ENCODE measurements around the gene IRF2BP2.

The IRF2BP2 gene

GRCh38 chr1:234610666-234611224, 767 bp upstream of the IRF2BP2 start (continued):
- TF ChIP-seq MZF1 (tag by site-specific recombination; IDR thresholded peaks at IDR 0.05; ENCODE audit: borderline replicate concordance) (no peak; the same call in 1 of the 2 replicates), ZNF366 (tag by site-specific recombination; conservative IDR thresholded peaks at IDR 0.05) (0 out of 2 replicates have a peak, but pooled peaks have one; percentile 4), GFI1B (tag by site-specific recombination; IDR thresholded peaks at IDR 0.05) (no peak), ZNF792 (tag by site-specific recombination; IDR thresholded peaks at IDR 0.05) (no peak), ZNF391 (tag by site-specific recombination; IDR thresholded peaks at IDR 0.05; ENCODE audit: borderline replicate concordance, low read depth) (no peak), SALL2 (tag by site-specific recombination; IDR thresholded peaks at IDR 0.05; ENCODE audit: borderline replicate concordance) (no peak), ZEB2 (tag by site-specific recombination; IDR thresholded peaks at IDR 0.05) (peak; percentile 9; the same call in 1 of the 2 replicates), HOXC10 (CRISPR knock-in tag; IDR thresholded peaks at IDR 0.05) (no peak), AEBP2 (tag by site-specific recombination; IDR thresholded peaks at IDR 0.05; ENCODE audit: borderline replicate concordance) (no peak), ZNF660 (tag by site-specific recombination; IDR thresholded peaks at IDR 0.05) (peak; percentile 90; the same call in 1 of the 2 replicates), ZNF626 (tag by site-specific recombination; IDR thresholded peaks at IDR 0.05) (peak; percentile 38; the same call in 1 of the 2 replicates), FEZF1 (tag by site-specific recombination; IDR thresholded peaks at IDR 0.05) (no peak), ZBTB21 (tag by site-specific recombination; IDR thresholded peaks at IDR 0.05) (no peak), YY1 (tag by site-specific recombination; IDR thresholded peaks at IDR 0.05) (peak; percentile 50; the same call in 1 of the 2 replicates), ZNF112 (tag by site-specific recombination; IDR thresholded peaks at IDR 0.05) (no peak), ZBTB44 (tag by site-specific recombination; IDR thresholded peaks at IDR 0.05) (peak; percentile 63), ZNF549 (tag by site-specific recombination; IDR thresholded peaks at IDR 0.05) (0 out of 2 replicates have a peak, but pooled peaks have one; percentile 63), ZNF184 (tag by site-specific recombination; IDR thresholded peaks at IDR 0.05) (peak; percentile 77), ZBTB7A (tag by site-specific recombination; IDR thresholded peaks at IDR 0.05; ENCODE audit: low read depth) (no peak), ZNF37A (tag by site-specific recombination; IDR thresholded peaks at IDR 0.05) (peak; percentile 36; the same call in 1 of the 2 replicates), ZBTB20 (tag by site-specific recombination; IDR thresholded peaks at IDR 0.05) (peak; percentile 98), INSM2 (tag by site-specific recombination; IDR thresholded peaks at IDR 0.05) (no peak), ZNF169 (tag by site-specific recombination; IDR thresholded peaks at IDR 0.05) (no peak; the same call in 1 of the 2 replicates), ATF2 (tag by site-specific recombination; IDR thresholded peaks at IDR 0.05; ENCODE audit: low read depth) (no peak), ZFHX2 (tag by site-specific recombination; conservative IDR thresholded peaks at IDR 0.05) (peak; percentile 94), PRDM10 (tag by site-specific recombination; IDR thresholded peaks at IDR 0.05) (peak; percentile 13; the same call in 1 of the 2 replicates), ZNF19 (tag by site-specific recombination; IDR thresholded peaks at IDR 0.05; ENCODE audit: low read depth) (no peak), ZBTB17 (tag by site-specific recombination; IDR thresholded peaks at IDR 0.05) (peak; percentile 10), KLF17 (tag by site-specific recombination; IDR thresholded peaks at IDR 0.05) (0 out of 2 replicates have a peak, but pooled peaks have one; percentile 69), REPIN1 (tag by site-specific recombination; IDR thresholded peaks at IDR 0.05; ENCODE audit: low read depth) (no peak)

Measured in HEK293 (cell line).